ENCODE results near the gene AFAP1L2.

Gene AFAP1L2

GRCh38 chr10:114327537-114328440, 76.5 kb downstream of the AFAP1L2 start:
- DNase-seq (ENCODE audit: low read depth, low spot score) = no peak
- H3K4me3 ChIP-seq (ENCODE audit: low read depth, low read length) = no peak overlapping the region
- TF ChIP-seq CTCF (IDR thresholded peaks at IDR 0.05; ENCODE audit: low read depth, low read length) = no peak
- in situ Hi-C loops (cut with HindIII; ENCODE audit: low sequenced_read_pairs) = no loop called here

DNA sequence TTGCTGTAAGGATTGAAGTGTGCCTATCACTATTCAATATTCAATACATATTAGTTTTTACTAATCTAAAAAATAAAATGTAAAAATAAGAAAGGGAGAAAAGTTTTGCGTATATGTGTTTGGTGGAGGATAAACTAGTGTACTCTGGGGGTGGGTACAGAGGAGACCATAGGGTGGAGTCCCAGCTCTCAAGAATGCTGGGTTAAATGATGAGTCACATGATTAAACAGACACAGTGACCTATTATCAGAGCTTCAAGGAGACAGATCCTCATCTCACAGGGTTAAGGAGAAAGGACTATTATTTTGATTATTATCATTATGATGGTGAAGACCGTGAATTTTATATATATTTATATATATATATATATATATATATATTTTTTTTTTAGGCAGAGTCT, 77.5 kb downstream of the AFAP1L2 start:
- H3K4me3 ChIP-seq (ENCODE audit: low read depth, low read length) = no peak overlapping the region
- TF ChIP-seq CTCF (IDR thresholded peaks at IDR 0.05; ENCODE audit: low read depth, low read length) = no peak
- no peak for DNase-seq (ENCODE audit: low read depth, low spot score)
- in situ Hi-C loops (cut with HindIII; ENCODE audit: low sequenced_read_pairs) = no loop called here

- in situ Hi-C loops (cut with HindIII; ENCODE audit: low sequenced_read_pairs) = no loop called here
- no peak for TF ChIP-seq CTCF (IDR thresholded peaks at IDR 0.05; ENCODE audit: low read depth, low read length)
- DNase-seq (ENCODE audit: low read depth, low spot score) = no peak
- H3K4me3 ChIP-seq (ENCODE audit: low read depth, low read length) = no peak overlapping the region
Observed at GRCh38 chr10:114323023-114323422, 81.3 kb downstream of the AFAP1L2 start.

DNA sequence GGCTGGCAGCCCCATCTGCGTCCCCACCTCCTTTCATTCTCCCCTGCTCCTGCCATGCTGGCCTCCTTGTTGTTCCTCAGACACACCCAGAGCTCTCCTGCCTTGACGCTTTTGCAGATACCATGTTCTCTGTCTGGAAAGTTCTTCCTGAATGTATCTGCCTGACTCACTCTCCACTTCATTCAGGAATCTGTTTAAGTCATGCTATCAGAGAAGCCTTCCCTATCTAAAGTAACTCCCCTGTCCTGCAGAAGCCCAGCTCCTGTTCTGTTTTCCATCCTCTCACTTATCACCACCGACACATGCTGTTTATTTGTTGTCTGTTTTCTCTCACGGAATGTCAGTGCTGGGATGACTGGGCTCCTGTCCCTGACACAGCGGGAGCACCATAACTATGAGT, 82.0 kb downstream of the AFAP1L2 start:
- in situ Hi-C loops (cut with HindIII; ENCODE audit: low sequenced_read_pairs) = no loop called here
- TF ChIP-seq CTCF (IDR thresholded peaks at IDR 0.05; ENCODE audit: low read depth, low read length) = no peak
- H3K4me3 ChIP-seq (ENCODE audit: low read depth, low read length) = no peak overlapping the region
- DNase-seq (ENCODE audit: low read depth, low spot score) = no peak

- H3K4me3 ChIP-seq (ENCODE audit: low read depth, low read length) = no peak overlapping the region
- TF ChIP-seq CTCF (IDR thresholded peaks at IDR 0.05; ENCODE audit: low read depth, low read length) = no peak
- in situ Hi-C loops (cut with HindIII; ENCODE audit: low sequenced_read_pairs) = no loop called here
- peak; percentile 48 for DNase-seq (ENCODE audit: low read depth, low spot score)
Observed at GRCh38 chr10:114320249-114321116, 83.8 kb downstream of the AFAP1L2 start.

DNA sequence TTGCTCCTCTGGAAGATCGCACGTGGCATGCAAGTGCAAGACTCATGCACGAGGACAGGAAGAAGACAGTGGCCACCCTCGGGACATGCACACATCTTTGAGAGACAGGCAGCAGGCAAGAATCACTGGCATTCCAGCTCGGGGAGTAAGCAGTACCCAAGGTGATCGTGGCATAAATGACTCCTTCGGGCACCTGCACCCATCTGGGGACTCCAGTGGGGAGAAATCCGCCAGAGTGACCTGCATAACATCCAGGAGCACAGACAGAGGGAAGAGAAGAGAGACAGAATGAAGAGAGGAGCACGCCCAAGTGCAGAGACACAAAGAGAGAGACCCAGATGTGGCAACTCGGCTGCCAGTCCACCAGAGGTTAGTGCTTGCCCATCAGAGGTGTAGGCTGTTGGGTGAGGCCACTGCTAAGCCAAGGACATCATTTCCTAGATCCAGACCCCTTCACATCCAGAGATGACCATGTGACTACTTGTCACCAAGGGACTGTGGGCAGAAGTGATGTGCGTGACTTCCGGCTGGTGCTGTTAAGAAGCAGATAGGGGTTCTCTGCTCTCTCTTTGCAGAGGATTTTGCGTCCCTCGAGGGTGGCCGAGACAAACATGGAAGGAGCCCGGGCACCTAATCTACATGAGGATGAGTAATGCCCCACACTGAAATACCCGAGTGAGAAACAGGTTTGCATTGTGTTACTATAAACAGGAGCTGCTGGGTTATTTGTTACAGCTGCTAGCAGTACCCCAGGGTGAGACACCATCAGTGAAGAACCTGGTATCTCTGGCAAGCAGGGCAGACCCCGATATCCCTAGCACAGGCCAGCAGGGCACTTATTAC, 84.7 kb downstream of the AFAP1L2 start:
- TF ChIP-seq CTCF (IDR thresholded peaks at IDR 0.05; ENCODE audit: low read depth, low read length) = no peak
- no peak overlapping the region for H3K4me3 ChIP-seq (ENCODE audit: low read depth, low read length)
- DNase-seq (ENCODE audit: low read depth, low spot score) = no peak
- in situ Hi-C loops (cut with HindIII; ENCODE audit: low sequenced_read_pairs) = no loop called here

Measured in astrocyte of the spinal cord (primary cell).